ENCODE data around the gene NUMA1.

DNA sequence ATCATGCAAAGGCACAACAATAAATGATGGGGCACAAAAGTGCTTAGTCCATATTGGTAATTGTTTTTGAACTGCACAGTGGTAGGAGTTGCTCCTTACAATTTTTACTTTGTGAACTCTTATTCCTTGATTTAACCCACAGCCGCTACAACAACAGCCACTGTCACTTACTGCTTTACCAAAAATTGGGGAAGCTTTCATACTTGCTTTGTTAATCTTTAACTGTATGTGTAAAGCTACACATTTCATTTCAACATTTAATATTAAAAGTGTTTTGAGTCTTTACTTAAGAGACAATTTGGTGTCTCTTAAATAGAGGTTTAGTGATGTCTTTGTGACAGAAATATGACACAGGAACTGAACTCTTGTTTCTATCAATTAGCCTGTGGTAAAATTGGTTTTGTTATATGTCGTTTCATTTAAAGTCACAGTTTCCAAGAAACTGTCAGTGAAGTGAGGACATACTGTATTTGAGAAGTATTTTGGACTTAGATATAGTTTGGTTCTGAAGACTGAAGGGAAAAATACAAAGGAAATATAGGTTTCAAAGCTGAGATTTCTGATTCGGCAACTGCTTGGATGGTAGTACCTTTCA is 88.1 kb downstream of the NUMA1 start:
- TF ChIP-seq CTCF (conservative IDR thresholded peaks at IDR 0.05) (no peak), EZH2 (IDR thresholded peaks at IDR 0.05; ENCODE audit: low read depth) (no peak)

All from PC-9 (cell line).